SHP77 (cell line): Measurements from ENCODE around the gene DLGAP4.

ENCODE experiments used
- DNase-seq, 2 experiments: peaks; one replicate each; lab custom pipeline; 2025; lab: John Stamatoyannopoulos, UW

DLGAP4 gene, protein sequence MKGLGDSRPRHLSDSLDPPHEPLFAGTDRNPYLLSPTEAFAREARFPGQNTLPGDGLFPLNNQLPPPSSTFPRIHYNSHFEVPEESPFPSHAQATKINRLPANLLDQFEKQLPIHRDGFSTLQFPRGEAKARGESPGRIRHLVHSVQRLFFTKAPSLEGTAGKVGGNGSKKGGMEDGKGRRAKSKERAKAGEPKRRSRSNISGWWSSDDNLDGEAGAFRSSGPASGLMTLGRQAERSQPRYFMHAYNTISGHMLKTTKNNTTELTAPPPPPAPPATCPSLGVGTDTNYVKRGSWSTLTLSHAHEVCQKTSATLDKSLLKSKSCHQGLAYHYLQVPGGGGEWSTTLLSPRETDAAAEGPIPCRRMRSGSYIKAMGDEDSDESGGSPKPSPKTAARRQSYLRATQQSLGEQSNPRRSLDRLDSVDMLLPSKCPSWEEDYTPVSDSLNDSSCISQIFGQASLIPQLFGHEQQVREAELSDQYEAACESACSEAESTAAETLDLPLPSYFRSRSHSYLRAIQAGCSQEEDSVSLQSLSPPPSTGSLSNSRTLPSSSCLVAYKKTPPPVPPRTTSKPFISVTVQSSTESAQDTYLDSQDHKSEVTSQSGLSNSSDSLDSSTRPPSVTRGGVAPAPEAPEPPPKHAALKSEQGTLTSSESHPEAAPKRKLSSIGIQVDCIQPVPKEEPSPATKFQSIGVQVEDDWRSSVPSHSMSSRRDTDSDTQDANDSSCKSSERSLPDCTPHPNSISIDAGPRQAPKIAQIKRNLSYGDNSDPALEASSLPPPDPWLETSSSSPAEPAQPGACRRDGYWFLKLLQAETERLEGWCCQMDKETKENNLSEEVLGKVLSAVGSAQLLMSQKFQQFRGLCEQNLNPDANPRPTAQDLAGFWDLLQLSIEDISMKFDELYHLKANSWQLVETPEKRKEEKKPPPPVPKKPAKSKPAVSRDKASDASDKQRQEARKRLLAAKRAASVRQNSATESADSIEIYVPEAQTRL

DNA sequence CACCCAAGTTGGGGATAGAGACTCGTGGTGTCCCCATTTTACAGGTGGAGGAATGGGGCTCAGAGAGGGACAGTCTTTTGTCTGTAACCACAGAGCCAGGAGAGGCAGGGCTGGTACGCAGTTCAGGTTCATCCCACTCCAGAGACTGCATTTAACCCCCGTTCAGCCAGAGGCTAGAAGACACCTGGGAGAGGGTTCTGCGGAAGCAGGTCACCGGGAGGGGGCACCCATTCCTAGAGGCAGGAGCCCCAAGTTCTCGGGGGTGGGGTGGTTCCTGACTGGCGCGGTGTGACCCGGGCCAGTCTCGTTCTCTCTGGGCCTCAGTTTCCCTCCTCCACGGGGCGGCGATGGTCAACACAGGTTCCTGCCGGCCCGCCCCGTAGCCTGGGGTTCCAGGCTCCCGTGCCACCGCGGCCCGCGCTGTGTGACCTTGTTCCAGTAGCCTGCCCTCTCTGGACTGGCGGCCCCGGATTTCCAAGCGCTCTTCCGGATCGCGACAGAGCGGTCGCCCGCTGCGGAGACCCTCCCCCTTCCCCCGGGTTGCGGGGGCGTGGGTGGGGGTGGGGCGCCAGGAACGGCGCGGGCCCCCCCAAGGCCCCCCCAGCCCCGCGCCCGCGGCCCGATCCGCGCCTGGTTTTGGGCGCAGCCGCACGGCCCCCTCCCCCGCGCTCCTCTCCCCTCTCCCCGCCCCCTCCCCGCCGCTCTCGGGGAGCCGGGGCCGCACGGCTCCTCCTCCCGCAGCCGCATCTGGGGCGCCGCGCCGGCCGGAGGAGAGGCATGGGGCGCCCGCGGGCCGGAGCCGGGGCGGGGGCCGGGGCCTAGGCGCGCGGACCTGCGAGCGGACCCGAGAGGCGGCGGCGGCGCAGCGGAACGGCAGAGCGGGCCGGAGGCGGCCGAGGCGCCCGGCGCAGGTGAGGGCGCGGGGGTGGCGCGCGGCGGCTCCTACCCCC lies at the start of gene DLGAP4:
TSS of gene DLGAP4 (plus strand) at position 738 of the 950 bp plus-strand sequence. CDS start 125,379 bp downstream, outside the sequence.
- DNase-seq = no peak

DNA sequence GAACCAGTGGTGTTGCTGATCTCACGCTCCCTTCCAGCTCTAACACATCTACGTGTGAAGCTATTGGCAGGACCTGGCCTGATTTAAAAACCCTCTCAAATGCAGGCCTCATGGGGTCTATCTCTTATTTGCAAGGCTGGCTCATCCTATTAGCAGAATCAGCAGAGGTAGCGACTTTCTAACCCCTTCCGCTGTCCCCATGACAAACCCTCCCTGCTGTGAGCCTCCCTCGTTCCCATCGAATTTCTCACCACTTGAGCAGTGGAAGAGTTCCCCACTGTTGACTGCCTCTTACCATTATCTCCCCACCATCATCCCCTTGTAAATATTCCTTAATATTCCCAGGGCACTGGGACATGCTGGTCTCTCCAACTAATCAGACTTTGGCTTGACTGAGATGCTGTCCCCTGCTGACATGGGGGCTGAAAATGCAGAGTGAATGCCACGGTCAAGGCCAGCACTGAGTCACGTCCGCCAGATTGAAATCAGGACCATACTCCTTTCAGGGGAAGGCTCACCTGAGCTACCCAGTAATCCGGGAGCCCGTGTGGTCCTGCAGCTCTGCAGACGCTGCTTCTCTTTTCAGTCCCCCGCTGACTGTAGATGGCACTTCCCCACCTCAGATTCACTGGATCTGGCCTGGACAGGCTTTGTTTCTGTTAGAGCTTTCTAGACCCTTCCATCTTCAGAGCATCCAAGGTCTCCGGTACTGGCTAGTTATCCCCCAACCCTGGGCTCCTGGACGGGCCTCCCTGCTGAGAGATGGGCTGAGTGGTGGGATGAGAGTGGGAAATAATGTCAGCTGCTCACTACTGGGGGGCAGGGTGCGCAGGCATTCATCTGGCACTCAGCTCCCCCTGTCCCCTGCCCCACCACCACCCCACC lies 46.7 kb upstream of the DLGAP4 start:
- no peak for DNase-seq

DNA sequence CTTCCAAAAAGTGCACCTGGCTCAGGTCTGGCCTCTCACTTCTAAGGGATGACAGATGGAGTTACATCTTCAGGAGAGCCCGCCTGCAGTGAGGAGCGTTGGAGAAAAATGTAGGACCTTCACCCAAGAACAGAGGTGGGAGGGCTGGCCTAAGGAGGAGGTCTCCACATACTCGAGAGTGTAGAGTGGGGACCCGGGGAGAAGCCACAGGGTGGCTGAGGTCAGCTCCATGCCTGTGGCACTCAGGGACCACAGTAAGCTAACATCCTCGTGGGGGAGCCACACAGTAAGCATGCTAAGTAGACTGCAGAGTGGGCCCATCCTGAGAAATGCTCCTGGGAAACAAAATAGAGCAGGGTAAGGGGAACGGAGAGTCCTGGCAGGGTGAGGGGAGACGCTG lies 45.8 kb upstream of the DLGAP4 start:
- DNase-seq = no peak

DNA sequence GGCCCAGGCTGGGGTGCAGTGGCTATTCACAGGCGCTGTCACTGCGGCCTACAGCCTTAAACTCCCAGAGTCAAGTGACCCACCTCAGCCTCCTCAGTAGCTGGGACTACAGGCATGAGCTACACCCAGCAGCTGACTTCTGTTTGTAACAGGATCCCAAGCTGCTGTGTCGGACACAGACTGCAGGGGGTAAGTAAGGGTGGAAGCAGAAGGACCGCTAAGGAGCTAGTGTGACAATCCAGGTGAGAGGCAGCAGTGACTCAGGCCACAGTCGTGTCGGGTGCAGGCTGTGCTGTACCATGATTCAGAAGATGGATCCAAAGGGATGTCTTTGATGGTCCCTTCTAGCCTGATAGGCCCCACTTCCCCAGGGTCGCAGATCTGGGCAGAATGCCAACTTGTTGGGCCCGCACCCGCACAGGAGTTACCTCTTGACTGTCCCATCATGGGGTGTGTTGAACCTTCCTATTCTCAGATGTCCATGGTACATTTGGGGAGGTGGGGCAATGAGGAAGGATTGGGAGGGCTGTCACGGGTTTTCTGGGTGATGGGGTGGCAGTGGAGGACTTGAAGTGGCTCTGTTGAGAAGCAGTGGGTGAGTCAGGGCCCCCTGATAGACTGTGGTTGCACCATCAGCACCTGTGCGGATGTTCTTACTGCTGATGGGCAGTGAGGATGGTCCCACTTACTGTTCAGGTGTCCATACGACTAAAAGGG lies 44.6 kb upstream of the DLGAP4 start:
- DNase-seq = no peak

DNA sequence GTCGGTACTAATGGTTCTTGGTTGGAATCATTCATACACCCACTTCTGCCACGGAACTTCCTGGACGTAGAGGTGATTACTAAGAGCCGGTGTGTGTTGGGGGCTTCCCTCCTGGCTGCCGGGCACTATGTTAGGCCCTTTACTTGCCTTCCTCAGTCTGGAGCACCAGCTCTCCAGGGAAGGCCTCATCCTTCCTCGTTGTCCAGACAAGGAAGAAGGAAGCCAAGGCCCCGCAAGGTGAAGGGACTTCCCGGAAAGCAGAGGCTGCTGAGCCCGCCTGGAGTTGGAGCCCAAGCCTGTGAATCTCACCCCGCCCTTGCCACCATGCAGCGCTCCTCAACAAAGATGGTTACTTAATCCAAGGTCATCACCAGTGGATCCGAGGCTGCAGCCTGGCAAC lies 43.7 kb upstream of the DLGAP4 start:
- no peak for DNase-seq

DNA sequence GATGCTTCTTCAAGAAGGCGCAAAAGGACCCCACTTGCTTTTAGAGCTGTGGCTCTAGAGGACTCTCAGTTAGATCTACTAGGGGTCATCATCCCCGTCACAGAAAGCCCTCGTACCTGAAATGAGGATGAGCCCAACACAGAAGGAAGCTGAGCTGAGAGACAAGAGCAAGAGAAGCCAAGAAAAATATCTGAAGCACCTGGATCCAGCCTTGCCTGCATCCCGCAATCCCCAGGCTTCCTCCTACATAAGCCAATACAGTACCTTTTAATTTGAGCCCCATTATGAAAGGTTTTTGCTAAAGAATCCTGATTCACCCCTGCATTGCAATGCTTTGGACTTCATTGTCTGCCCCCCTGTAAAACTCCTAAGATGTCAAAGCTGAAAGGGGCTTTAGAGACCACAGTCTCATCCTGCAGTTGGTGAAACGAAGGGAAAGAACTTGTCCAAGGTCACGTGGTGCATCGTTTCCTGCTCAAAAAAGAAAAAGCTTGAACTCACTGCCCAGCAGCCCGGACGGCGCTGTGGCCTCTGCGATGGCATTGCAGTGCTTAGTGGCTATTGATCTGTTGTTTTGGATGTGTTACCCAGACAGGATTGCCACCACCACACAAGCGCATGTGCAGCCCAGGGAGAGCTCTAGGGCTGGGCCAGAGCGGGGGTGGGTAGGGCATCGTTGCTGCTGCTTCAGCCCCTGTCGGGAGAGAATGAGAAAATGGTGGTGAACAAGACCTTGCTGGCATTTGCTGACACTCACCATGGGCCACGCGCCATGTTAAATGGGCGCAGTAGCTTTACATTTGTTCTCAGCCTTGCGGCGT lies 41.5 kb upstream of the DLGAP4 start:
- DNase-seq = no peak

DNA sequence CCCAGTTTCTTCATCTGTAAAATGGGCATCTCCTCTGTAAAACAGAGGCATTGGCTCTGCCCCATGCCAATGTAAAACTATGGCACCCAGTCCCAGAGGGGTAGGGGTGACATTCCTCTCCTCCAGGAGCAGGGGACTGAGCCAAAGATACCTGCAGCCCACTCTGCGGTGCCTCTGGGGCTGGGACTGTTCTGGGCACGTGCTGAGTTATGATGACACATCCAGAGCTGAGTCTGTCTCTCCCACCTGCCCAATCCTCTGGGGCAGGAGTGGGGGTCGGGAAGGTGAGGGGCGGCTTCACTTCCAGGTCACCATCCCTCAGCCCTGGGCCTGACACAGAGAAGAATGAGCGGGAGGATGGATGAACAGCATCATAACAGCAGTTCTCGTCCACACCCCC lies 40.0 kb upstream of the DLGAP4 start:
- DNase-seq = no peak

DNA sequence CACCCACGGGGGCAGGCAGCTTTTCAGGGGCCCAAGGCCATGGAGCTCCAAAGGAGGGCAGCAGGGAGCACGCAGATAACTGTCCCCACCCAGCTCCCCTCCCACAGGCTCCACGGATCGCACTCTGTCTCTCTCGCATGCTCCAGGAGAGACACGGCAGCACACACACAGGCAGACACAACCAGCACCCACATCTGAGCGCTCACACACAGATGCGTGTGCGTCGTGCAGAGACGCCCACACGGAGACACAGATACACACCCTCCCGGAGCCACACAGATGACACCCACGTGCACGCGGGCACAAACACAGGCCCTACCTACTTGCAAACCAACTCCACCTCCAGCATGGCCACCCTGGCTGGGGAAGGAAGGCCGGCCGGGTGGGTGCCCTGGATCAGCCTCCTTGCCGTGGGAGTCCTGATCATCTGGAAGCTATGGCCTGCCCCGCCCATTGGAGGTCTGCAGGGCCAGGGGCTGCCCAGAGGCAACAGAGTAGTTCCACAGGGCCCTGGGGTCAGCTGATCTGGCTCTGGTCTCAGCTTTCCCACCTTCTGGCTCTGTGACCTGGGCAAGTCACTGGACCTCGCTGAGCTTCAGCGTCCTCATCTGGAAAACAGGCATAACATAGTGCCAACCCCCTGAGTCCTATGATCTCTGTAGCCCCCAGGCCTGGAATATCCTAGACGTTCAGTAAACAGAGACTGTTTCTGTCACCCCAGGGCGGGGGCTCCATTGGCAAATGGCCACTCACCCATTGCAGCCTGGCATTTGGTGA lies 38.3 kb upstream of the DLGAP4 start:
- no peak for DNase-seq

DNA sequence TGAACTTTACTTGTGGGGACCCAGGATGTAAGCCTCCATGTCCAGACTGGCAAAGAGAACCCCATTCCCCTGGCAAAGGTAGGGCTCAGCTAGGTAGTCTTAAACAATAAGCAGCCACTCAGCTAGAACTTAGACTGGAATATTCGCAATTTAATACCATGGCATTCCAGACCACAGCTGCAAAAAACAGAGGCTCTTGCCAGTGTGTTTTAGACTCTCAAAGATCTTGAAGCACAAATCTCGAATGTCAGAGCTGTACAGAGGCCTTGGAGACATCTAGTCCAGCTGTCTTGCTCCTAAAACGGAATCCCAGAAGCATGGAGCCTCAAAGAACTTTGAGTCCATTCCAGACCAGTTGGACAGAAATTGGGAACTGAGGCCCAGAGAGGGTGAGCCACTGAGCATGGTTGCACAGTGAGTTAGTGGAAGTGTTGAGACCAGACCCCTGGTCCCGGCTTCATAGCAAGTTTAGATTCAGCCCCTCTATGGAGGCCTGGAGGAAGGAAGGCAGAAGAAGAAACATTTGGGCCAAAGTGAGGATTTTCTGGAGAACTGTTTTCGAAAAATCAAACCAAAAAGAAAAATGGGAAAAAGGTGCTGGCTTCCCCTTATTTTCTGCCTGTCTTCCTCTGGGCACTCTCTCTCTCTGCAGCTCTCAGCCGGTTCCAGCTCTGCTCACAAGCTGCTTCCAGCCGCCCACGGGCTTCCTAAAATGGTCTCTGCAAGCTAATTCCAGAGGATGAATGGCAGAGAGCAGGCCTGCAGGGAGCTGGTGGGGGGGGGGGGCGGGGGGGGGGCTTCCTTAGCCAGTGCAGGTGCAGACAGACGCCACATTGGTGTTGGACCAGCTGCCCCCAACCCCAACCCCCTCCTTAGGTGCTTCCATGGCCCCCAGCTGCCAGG lies 37.4 kb upstream of the DLGAP4 start:
- no peak for DNase-seq

DNA sequence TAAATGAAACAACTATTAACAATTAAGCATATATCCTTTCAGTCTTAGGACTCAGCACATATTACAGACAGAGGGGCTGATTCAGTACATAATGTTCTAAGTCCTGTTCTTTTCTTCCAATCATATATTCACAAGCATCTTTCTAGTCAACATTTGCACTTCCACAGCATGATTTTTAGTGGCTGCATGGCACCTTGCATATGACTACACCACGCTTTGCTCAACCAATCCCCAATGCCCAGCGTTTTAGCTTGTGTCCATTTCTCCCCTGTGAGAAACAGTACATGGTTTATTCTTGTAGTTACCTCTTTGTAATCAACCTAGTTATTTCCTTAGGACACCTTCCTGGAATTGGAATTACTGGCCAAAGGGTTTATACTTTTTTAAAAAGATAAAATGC lies 36.6 kb upstream of the DLGAP4 start:
- no peak for DNase-seq

DNA sequence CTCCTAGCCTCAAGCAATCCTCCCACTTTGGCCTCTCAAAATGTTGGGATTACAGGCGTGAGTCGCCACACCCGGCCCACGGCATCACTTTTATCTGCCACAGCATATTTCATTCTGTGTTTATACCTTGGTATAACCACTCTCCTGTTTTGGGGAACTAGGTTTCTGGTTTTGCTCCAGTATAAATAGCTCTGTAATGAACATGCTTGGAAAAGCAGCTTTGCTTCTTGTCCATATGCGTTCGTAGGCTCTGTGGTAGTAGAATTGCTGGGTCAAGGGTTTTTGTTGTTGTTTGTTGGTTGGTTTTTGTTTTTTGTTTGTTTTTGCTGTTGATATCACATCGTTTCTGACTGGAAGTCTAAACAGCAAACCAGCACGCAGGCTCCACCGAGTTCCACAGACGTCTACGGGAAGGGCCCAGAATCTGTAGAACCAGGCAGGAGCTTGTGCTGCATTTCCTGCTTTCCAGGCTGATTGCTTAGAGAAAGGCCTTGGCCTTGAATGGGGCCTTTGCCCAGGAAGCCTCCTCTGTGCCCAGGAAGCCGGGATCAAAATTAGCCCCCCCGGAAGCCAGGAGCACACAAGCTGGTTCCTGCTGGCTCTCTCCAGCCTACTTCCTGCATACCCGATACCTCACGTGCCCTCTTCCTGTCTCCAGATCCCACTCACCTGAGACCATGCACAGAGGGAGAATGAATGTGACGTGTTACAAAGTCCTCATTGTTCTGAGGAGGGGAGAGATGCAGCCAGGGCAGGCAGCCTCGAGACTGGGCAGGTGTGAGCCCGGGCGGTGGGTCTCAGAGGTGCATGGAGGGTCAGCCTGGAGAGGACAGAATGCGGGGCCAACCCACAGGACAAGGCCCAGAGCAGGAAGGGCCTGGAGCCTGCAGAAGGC lies 35.1 kb upstream of the DLGAP4 start:
- DNase-seq = no peak

DNA sequence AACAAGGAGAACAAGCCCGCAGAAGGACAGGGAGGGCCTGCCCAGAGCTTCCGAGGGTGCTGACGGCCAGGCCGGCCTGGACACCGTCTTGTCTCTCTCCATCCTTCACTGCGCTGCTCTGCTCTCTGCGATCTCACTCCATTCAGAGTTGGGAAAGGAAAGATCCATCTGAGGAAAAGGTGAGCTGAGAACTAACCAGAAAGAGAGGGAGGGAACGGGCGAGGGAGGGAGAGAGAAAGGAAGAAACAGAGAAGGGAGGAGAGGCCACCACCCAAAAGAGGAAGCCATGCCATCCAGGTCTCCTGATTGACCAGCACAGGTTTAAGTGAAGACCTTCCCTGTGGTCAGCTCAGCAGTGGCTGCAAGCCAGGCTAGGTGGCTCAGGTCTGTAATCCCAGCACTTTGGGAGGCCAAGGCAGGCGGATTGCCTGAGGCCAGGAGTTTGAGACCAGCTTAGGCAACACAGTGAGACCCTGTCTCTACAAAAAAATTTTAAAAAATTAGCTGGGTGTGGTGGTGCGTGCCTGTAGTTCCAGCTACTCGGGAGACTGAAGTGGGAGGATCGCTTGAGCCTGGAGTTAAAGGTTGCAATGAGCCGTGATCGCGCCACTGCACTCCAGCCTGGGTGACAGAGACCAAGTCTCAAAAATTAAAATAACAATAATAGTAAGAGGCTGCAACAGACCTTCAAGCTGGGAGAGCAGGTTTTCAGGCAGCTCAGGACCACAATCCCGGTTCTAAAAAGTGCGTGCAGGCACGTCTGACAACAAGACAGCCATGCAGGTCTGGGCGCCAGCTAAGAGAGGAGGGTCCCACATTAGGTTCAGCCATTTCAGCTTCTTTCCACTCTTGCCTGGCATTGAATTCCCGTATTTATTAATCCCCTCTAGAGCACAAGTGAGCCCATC lies 34.2 kb upstream of the DLGAP4 start:
- no peak for DNase-seq

DNA sequence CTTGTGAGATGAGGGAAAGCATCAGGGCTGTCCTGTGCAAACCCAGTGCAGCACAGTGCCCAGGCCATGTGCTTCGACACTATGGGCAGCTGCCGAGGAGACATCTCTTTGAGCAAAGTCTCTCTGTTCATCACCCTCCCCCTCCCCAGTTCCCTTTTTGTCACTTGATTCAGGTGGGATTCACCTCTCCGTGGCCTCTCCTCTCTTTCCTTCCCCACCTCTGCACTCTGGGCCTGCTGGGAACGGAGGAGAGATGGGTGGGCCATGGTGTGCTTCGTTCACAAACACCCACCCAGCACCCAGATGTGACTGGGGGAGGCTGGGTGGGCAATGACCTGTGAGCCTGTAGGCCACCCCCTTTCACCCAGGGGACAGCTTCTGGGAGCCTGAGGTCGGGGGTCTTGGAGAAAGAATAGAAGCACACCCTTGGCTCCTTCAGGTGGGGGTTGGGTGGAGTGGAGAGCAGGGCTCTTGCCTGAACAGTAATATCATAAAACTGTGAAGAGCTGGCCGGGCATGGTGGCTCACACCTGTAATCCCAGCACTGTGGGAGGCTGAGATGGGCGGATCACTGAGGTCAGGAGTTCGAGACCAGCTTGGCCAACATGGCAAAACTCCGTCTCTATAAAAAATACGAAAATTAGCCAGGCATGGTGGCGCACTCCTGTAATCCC lies 33.5 kb upstream of the DLGAP4 start:
- no peak for DNase-seq

DNA sequence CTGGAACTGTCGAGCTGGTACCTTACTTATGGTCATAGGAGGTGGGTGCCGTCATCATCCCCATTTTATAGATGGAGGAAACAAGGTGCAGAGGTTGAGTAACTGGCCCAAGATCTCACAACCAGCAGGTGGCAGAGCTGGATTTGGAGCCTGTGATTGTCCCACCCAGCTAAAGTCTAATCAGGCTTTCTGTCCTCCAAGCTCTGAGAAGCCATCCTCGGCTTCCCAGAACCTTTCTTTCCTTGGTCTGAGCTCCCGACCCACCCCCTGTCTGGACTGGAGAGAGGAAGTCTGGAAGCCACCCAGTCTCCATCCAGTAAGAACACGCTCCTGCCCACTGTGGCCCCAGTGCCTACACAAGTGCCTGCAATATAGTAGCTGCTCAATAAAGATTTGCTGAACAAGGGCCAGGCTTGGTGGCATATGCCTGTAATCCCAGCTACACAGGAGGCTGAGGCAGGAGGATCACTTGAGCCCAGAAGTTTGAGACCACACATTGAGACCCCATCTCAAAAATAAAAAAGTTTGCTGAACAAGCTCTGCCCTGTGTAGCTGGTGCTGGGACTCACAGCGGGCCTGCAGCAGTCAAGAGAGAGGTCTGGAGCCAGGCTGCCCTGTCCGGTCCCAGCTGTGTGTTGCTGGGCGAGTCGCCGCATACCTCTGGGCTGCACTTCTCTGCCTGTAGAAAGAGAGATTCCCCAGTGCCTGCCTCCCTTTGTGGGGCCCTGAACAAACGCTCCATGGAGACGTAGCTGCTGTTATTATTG lies 32.5 kb upstream of the DLGAP4 start:
- DNase-seq = peak in 1 of 2 experiments; percentile 26
